Stimulated activated CD8-positive, alpha-beta memory T cell treated with anti-CD3 and anti-CD28 coated beads, Interleukin-2, amount 100 ng/mL, for 48 hours (primary cell): ENCODE results near the gene CLDN1.

Experiments used
- DNase-seq, 2 donors: peaks; one replicate each; pipeline ENCODE4 v3.0.0-alpha.2; 2020; ENCODE audit warnings: low read depth in 2 of 2

Gene CLDN1, protein sequence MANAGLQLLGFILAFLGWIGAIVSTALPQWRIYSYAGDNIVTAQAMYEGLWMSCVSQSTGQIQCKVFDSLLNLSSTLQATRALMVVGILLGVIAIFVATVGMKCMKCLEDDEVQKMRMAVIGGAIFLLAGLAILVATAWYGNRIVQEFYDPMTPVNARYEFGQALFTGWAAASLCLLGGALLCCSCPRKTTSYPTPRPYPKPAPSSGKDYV

DNA sequence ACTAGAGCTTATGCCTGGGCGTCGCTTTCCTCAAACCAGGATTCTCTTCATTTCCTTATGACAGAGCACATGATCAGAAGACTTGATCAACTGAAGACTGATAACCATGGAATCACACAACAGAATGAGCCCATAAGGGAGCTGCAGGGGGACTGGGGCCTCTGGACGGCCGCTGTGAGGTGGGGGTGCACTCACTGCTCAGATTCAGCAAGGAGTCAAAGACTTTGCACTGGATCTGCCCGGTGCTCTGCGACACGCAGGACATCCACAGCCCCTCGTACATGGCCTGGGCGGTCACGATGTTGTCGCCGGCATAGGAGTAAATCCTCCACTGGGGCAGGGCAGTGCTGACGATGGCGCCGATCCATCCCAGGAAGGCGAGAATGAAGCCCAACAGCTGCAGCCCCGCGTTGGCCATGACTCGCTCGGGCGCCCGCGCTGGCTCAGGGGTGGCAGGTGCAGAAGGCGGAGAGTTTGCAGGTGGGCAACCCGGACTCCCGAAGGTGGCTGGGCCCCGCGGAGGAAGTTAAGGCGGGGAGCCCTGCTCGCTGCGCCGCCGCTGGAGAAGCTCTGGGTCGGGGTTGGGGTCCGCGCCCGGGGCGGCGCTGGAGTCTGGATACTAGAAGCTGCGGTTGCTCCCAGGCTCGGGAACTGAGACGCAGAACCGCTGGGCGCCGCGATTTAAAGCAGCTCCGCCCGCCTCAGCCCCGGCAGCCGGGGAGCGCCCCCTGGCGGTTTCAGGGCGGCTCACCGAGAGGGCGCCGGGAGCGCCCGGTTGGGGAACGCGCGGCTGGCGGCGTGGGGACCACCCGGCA, at the start of gene CLDN1:
Gene CLDN1 (minus strand): TSS at position 658 of the 815 bp plus-strand sequence. CDS start 240 bp downstream, at position 418.
- peak; percentile 65 to 66 for DNase-seq

DNA sequence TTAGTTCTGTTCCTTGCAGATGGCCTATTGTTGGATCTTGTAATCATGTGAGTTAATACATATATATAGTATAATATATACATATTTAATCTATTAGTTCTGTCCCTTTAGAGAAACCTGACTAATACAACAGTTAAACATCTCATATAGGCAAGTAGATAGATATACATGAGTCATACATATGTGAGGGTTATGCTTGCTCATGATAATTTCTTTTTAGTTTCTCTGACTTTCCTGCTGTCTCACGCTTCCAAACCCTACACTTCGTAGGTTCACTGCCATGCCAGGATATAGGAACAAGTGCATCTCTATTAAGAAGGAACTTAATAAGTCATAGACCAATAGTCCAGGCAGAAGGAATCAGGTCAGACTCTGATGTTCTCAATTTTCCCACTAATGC, 48.9 kb upstream of the CLDN1 start:
- no peak for DNase-seq

DNA sequence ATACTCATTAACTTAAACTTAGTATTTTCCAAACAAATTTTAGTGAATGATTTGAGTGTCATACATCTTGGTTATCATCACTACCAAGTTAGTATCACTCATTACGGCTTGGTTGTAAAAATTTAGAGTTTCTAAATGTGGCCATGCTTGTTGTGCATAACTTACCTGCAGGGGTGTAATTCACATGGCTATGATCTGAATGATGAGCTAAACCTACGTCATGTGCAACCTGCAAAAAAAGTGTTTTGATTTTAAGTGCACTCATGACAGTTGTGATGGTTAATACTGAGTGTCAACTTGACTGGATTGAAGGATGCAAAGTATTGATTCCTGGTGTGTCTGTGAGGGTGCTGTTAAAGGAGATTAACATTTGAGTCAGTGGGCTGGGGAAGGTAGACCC, 48.1 kb upstream of the CLDN1 start:
- no peak for DNase-seq

DNA sequence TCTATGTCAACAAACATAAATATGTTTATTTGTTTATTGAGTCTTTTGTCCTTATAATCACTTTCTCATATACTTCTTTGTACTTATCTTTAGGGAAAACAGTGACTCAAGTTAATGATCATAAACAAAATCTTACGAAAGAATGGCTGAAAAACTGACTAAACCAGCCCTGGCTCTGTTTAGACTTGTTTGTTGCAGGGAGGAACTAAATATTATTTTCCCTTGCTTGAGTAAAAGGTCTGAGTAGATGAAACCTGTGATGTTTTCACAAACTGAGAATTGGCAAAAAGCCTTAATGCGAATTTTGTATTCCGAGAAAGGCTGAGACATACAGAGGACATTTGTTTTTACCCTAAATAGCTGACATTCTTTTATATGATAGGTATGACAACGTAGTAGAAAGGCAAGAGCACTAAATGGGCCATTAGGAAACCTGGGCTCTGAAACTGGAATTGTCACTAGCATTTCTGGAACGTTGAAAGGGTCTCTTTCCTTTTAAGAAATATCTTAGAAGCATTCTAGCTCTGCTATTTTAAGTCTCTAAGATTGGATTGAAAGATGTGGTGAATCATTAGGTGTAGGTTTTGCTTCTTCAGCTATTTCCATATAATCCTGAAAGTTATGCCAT, 47.5 kb upstream of the CLDN1 start:
- no peak for DNase-seq

DNA sequence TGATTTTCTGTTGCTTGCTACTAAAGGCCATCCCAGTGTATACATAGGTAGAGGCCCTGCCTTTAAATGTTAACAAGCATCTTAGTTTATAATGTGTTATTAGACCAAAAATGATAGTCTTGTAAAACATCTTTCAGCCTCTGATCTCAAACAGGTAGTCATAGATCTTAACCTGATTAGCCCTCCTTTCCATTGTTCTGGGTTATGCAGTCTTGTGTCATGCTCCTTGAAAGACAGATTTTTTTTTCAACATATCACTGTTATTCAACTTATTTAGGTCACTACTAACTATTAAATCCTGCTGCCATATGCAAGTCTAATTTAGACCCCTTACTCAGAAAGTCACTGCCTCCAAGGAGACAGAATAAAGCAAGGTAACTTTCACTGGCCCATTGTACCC, 46.6 kb upstream of the CLDN1 start:
- DNase-seq = no peak

DNA sequence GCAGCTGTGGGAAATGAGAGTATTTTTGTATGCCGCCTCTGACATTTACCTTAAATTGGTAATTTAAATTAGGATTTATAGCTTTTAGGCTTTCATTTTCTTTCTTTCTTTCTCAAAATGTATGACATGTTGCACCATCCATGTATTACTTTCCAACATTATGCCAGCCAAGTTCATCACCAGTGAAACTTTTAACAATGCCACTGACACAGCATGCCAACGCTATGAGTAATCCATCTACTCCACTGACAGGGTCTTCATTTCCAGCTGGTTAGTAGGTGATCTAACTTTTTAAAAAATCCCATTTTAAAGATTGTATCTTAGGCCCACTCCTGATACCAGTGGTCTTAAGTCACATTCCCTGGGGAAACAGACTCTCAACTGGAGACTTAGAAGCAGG, 43.9 kb upstream of the CLDN1 start:
- no peak for DNase-seq

DNA sequence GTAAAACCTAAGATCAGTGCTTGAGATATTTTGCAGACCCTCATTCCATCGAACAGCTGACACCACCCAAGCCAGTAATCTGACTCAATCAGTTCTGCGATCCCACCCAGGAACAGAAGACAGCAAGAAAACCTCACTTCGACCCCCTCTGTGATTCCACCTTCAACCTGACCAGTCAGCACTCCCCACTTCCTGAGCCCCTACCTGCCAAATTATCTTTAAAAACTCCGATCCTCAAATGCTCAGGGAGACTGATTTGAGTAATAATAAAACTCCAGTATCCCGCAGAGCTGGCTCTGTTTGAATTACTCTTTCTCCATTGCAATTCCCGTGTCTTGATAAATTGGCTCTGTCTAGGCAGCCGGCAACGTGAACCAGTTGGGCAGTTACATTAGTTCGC, 40.0 kb upstream of the CLDN1 start:
- DNase-seq = no peak

DNA sequence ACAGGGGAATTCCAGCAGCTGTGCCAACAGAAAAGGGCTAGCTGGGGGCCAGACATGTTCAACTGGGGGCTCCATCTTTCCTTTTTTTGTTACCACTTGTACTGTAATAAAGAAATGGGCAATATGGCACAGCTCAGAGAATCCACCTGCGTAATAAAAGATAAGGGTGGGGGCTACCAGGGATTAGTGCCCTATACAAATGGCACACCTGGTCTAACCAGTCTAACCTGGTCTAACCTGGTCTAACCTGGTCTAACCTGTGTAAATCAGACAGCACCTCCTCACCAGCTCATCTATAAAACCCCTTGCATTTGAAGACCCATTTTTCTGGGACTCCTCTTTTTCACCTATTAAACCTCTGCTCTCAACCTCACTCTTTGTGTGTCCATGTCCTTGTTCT, 39.5 kb upstream of the CLDN1 start:
- no peak for DNase-seq

DNA sequence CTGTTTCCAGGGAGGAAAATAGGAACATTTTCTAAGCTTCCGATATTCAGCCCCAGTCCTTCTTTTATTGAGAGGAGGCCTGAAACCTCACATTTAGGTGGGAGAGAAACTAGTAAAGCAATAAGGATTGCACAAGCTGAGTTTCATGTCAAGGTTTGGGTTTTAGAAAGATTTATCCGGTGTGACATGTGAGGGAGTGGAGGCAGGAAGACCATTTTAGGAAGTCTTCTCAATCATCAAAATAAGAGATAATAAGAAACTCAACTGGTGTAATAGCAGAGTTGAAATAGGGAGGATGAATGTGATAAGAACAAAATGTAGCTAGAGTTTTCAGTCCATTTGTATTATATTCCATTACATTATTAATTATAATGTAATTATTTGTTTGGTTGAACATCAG, 38.0 kb upstream of the CLDN1 start:
- DNase-seq = no peak

DNA sequence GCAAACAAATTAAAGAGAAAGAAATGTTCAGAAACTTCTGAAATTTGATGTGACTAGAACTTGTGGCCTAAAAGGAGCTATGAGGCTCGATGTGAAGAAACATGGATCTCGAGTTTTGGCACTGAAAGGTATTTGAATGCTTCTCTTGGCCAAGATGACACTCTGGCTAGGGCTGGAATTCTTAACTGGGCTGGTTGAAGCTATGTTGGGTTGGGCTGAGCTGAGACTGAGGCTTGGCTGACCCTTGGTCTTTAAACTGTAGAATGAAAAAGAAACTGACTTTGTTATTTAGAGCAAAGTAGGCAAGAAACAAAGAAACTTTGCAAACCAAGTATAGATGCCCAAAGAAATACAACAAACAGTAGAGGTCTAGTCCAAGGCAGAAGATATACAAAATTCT, 37.6 kb upstream of the CLDN1 start:
- DNase-seq = no peak

DNA sequence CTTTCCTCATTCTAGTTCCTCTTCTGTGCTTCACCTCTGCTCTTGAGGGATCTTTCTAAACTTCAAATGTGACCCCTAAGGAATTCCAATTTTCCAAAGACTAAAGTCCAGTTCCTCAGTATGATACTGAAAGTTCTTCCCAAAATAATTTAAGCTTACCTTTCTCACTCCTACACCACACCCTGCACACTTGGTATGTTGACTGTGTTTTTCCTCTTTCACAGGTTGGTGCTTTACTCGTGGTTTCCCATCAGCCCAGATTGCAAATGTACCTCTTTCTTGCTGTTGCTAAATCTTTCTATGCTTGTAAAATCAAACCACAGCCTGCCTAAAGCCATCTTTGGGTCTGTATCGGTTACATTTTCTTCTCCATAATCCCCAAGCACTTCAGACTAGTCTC, 35.2 kb upstream of the CLDN1 start:
- DNase-seq = no peak

DNA sequence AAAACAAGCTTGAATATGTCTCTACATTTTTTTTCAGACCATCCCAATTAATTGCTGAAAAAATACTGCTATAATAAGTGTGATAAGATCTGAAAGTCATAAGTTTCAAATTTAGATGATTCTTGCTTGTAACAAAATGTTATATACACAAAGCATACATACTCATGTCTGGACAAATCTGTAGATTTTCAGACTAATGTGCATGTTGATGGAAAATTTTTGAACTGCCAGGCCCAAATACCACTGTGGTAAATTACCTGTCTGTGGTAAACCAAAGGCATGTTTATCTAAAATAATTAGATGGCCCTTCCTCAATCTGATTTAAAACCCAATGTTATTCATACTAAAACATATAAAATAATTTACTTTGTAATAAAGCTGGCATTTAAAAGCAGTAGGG, 34.0 kb upstream of the CLDN1 start:
- DNase-seq = no peak

DNA sequence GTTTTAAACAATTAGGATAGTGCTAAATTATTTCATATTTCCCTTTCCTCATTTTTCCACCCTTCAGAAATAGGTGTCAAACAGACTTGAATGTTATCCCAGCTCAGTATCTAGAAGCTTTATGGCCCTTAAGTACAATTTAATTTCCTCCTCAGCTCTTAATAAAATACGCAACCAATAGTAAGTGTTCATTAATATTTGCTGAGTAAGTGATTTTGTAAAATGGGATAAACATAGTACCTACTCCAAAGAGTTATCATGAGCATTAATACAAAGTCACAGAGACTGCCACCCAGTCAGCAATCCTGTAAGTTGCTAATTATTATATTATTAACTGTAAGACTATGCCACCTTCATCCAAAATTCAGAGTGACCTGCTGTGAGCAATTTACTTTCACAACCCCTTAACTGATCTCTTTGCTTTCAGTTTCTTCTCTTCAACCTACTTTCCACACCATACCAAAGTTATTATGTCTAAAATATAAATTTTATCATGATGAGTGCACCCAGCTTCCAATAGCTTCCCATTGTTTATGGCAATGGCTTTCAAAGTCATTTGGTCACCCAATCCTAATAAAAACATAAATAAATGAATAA, 30.7 kb upstream of the CLDN1 start:
- no peak for DNase-seq

DNA sequence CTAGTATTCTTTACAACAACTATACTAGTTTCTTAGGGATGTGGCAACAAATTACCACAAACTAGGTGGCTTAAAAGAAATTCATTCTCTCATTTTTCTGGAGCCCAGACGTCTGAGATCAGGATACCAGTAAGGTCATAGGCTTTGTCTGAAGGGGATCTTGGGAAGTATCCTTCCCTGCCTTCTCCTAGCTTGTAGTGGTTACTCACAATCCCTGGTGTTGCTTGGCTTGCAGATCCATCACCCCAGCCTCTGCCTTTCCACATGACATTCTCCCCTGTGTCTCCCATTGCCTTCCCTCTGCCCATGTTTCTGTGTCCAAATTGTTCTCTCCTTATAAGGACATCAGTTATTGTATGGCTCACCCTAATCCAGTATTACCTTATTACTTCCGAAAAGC, 24.3 kb upstream of the CLDN1 start:
- DNase-seq = no peak

DNA sequence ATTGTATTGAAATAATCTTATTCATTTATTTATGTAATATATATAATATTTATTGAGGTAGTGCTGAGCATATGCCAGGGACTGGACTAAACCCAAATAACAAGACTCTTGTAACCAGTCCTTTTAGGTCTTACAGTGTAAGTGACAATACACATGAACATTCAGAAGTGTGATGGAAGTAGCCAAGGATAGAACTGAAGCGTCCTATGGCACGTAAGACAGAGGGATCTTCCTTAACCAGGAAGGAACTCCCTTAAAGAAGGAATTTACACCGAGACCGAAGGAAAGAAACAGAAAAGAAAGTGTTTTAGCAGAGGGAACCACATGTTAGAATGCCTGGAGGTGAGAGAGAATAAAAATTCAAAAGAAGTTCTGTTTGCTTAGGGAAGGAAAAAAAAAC, 23.6 kb upstream of the CLDN1 start:
- no peak for DNase-seq

DNA sequence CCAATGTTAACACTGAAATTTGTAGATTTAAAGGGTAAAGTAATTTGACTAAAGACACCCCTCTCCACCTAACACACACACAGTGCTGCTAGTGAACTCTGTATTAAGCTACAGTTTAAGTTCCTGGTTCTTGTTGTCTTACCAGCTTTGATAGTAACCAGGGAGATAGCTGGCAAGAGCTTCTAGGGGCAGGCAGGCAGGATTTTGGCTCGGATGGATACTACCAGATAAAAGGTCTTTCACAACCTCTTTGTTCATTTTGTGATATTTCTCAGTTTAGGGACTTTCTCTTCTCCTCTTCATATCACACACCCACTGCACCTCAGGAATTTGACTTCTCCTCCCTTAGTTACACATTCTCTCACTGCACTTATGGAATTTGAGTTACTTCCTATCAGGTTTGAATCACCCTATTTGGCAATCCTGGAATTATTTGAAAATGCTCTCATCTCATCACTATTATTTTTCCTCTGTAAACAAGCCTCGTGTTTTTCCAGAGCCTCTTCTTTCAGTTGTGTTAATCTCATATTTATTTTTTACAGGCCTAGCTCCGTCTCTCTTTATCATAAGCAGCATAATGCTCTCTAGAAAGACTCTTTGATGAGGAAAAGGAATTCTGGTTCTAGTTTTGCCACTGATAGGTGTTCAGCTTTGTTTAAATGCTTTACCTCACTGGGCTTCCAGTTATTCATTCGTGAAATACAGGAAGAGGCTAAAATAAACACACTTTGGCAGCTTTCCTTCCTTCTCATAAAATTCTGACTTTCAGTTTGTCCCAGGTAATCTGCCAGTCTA, 23.0 kb upstream of the CLDN1 start:
- no peak for DNase-seq

DNA sequence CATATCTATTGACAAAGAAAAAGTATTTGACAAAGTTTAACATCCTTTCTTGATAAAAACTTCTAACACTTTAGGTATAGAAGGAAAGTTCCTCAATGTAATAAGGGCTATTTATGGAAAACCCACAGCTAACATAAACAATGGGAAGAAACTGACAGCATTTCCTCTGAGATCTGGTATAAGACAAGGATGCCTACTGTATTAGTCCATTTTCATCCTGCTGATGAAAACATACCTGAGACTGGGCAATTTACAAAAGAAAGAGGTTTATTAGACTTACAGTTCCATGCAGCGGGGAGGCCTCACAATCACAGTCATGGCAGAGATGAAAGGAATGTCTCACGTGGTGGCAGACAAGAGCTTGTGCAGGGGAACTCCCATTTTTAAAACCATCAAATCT, 17.8 kb upstream of the CLDN1 start:
- DNase-seq = no peak

DNA sequence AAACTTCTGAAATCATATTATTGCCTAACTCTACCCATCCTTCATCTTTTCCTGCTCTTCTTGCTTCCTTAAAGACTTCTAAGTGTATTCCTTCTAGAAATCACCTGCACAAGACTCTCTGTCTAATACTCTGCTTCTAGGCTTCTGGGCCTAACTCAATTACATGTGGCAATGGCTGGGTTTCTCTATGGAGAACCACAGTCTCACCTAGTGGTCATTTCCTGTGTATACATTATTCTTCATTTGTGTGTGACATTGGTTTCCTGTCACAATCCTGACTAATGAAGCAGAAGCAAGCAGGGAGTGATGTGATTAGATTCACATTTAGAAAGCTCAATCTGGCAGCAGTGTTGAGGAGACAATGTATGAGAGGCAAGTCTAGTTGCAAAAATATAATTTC, 16.9 kb upstream of the CLDN1 start:
- no peak for DNase-seq

DNA sequence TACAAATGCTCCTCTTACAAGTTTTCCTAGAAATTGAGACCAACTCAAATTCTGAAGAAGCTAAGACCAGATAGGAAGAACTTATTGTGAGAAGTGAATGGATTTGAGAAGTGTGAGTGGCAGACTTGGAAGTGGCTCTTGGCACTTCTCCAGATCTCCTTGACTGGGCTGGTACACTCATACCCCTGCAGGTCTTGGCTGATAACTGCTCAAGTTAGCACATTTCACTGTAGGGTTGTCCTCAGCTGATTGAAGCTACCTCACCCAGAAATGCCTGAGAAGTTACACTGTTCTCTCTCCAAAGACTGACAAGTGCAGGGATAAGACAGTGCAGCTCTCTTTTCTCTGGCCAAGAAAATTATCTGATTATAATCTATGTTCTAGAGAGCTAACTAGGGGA, 16.5 kb upstream of the CLDN1 start:
- DNase-seq = no peak

DNA sequence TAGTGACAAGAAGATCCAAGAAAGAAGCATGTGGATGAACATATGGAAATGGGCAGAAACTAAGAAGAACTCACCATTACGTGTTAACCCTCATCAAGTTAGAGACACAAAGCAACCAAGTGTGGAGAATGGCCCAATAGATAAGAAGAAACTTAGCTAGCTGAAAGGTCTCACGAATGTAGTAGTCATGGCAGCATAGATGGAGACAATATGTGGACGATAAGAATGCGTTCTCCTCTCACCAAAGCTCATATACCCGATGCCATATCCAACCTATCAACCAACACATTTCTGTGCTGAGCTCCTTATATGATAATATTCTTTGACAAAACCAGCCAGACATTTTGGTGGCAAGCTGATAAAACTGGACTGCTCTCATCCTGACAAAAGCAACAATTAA, 15.1 kb upstream of the CLDN1 start:
- no peak for DNase-seq

DNA sequence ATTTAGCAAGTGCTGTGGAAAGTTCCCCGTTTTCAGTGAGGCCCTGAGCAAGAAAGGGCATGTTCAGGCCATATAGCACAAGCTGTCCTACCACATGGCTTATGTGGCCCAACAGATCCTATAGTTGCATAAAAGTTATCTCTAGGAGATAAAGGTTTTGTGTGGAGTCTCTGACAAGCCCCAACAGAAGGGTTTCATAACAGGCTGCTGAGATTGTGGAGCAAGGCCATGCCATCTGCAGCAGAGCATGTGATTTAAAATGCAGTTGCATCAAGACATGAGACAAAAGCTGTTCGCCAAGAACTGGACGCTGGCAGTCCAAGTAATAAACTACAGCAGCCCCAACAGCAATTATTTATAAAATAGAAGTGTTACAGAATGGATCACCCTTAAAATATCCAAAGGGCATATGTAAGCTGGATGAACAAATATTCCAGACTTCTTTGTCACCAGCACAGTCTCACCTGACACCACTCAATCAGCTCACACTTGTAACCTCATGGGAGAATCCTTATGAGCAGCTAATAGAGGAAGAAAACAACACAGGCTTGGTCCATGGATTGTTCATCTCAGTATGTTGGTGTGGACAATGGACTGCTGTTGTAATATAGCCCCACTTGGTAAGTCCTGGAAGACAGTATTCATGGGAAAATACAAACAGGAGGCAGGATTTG, 14.4 kb upstream of the CLDN1 start:
- DNase-seq = no peak
